C4-2B (cell line): Measurements from ENCODE around the gene TPRG1L.

ENCODE experiments used
- ZFX ChIP-seq: fragments of 450-650 bp; IDR thresholded peaks from 2 replicates; pipeline ENCODE4 v1.6.1; 2017
- TF ChIP-seq, protein P1 (sequence below): fragments of 450-650 bp; conservative IDR thresholded peaks from 2 replicates; pipeline ENCODE4 v1.5.1; 2017; ENCODE audit warnings: mild to moderate bottlenecking

DNA sequence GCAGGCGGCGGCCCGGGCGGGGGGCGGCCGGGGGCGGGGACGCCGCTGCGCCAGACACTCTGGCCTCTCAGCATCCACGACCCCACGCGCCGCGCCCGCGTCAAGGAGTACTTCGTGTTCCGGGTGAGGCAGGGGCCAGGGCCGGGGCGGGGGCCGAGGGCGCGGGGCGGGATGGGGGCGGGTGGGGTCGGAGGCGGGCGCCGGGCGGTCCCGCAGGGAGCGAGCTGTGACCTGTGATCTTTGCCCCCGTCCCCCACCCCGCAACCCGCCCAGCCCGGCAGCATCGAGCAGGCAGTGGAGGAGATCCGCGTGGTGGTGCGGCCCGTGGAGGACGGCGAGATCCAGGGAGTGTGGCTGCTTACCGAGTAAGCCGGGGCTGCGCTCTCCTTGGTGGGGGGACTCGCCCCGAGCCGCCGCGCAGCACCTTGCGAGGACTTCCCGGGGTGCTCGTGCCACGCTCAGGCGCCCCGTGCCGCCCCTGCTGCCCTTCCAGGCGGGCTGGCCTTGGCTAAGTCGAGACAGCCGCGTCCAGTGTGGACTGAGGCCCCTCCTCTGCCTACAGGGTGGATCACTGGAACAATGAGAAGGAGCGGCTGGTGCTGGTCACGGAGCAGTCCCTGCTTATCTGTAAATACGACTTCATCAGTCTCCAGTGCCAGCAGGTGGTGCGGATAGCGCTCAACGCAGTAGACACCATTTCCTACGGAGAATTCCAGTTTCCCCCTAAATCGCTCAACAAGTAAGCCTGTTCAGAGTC is 514 bp downstream of the TPRG1L start:
- TF ChIP-seq, protein P1, sequence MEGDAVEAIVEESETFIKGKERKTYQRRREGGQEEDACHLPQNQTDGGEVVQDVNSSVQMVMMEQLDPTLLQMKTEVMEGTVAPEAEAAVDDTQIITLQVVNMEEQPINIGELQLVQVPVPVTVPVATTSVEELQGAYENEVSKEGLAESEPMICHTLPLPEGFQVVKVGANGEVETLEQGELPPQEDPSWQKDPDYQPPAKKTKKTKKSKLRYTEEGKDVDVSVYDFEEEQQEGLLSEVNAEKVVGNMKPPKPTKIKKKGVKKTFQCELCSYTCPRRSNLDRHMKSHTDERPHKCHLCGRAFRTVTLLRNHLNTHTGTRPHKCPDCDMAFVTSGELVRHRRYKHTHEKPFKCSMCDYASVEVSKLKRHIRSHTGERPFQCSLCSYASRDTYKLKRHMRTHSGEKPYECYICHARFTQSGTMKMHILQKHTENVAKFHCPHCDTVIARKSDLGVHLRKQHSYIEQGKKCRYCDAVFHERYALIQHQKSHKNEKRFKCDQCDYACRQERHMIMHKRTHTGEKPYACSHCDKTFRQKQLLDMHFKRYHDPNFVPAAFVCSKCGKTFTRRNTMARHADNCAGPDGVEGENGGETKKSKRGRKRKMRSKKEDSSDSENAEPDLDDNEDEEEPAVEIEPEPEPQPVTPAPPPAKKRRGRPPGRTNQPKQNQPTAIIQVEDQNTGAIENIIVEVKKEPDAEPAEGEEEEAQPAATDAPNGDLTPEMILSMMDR: no peak
- no peak for TF ChIP-seq ZFX
